ENCODE results near the gene EXOC3L4.

EXOC3L4 gene

GRCh38 chr14:103091041-103091882, 3.3 kb upstream of the EXOC3L4 start:
- DNase-seq (ENCODE audit: low read depth in 2 of 2): peak; percentile 60 to 61

GRCh38 chr14:103091883-103092222, 2.7 kb upstream of the EXOC3L4 start:
- DNase-seq (ENCODE audit: low read depth in 2 of 2): no peak

- DNase-seq (ENCODE audit: low read depth in 2 of 2): no peak
Observed at GRCh38 chr14:103093856-103094405, 594 bp upstream of the EXOC3L4 start.

DNA sequence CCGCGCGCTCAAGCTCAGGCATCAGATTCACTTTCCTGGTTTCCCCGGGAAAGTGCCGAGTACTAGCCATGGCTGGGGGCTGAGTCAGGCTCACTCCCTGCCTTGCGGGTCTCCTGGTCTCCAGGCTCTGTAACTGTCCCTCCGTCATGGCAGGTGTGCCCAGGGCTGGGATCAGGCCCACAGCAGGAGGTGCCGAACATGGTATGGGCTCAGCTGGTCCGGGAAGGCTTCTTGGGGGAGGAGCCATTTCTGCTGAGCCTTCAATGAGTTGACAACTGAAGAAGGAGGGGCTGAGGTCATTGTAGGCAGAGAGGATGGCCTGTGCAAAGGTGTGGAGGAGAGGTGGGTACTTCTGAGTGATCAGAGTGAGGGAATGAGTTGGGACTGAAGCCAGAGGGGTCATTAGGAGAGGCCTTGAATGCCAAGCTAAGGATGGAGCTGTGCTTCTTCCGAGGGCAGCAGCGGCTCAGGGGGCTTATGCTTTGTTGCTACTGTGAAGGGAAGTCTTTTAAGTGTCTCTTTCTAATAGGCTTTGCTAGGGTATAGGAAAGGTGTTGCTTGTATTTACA, 769 bp downstream of the EXOC3L4 start:
- no peak for DNase-seq (ENCODE audit: low read depth in 2 of 2)

- no peak for DNase-seq (ENCODE audit: low read depth in 2 of 2)
Observed at GRCh38 chr14:103096387-103096786, 1.9 kb downstream of the EXOC3L4 start.

DNA sequence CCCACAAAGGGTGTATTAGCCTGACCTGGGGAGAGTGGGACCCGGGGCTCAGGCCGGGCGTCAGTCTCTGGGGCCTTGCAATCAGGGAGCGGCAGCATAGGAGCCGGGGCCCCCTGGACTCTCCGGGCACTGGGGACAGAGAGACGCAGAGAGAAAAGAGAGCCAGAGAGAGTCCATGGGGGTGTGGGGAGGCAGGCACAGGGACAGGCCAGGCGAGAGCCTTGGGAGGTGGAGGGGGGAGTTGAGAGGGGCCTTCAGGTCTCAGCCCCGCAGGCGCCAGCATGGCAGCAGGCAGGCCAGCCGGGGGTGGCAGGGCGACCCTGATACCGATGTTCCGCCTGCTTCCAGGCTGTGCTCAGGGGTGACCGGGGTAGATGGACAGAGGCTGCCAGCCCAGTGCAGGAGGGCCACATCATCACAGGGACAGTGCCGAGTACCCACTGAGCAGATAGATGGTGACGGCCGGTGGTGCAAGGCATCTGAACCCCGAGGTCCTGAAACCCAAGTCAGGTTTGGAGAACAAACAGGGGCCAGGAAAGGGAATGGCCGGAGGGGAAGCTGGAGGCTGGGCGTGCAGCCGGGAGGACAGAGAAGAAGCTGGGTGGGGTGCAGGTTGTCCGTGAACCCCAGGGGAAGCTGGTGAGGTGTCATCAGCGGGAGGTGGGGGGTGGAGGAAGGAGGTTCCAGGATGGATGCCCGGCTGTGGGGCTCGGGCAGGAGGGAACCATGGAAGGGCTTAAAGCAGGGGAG, 2.9 kb downstream of the EXOC3L4 start:
- DNase-seq (ENCODE audit: low read depth in 2 of 2): no peak

GRCh38 chr14:103097994-103098957, 3.8 kb downstream of the EXOC3L4 start:
- DNase-seq (ENCODE audit: low read depth in 2 of 2): no peak

- no peak for DNase-seq (ENCODE audit: low read depth in 2 of 2)
Observed at GRCh38 chr14:103099081-103099732, 4.7 kb downstream of the EXOC3L4 start.

DNA sequence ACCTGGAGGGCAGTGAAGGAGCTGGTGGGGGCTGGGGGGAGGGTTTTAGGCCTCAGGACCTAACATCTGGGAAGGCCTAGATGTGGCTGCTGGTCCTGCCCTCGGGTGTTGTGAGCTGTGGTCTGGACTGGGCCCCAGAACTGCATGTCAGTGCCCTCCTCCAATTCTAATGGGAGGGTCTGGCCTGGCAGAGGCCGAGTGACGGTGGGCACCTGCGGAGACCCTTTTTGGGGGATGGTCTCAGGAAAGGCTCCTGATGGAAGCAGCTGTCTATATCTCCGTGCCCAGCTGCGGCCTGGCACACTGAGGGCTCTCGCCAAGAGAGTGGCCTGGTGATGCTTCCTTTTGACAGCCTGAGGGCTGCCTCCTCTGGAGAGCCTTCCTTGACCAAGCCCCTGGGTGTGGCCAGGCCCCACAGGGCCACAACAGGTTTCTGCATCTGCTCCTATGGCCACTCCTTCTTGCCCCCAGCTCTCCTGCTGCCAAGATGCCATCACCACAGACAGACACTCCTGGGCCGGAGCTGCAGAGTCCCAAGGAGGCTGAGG, 5.3 kb downstream of the EXOC3L4 start:
- no peak for DNase-seq (ENCODE audit: low read depth in 2 of 2)

DNA sequence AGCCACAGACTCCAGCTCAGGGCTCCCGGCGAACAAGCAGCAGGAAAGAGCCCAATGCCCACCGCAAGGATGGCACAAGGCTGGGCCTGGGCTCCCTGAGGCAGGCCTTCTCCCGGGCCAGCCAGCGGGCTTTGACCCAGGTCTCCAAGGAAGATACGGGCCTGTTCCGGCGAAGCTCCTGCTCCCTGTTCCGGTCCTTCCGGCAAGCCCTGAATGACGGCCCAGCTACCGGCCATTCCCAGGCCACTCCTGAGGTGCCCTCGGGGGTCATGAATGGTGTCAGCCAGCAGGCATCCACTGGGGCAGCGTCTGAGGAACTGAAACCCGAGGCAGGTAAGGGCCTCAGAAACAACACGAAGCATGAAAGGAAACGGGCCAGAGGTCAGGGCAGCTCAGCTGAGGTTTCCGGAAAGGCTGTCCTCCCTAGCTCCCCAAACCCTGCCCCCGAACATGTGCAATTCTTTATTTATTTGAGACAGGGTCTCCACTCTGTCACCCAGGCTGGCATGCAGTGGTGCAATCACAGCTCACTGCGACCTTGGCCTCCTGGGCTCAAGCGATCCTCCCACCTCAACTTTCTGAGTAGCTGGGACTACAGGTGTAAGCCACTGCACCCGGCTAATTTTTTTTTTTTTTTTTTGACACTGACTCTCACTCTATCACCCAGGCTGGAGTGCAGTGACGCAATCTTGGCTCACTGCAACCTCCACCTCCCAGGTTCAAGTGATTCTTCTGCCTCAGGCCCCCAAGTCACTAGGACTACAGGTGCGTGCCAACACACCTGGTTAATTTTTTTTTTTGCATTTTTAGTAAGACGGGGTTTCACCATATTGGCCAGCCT, 6.0 kb downstream of the EXOC3L4 start:
- DNase-seq (ENCODE audit: low read depth in 2 of 2): no peak

GRCh38 chr14:103101257-103101962, 6.9 kb downstream of the EXOC3L4 start:
- DNase-seq (ENCODE audit: low read depth in 2 of 2): no peak

DNA sequence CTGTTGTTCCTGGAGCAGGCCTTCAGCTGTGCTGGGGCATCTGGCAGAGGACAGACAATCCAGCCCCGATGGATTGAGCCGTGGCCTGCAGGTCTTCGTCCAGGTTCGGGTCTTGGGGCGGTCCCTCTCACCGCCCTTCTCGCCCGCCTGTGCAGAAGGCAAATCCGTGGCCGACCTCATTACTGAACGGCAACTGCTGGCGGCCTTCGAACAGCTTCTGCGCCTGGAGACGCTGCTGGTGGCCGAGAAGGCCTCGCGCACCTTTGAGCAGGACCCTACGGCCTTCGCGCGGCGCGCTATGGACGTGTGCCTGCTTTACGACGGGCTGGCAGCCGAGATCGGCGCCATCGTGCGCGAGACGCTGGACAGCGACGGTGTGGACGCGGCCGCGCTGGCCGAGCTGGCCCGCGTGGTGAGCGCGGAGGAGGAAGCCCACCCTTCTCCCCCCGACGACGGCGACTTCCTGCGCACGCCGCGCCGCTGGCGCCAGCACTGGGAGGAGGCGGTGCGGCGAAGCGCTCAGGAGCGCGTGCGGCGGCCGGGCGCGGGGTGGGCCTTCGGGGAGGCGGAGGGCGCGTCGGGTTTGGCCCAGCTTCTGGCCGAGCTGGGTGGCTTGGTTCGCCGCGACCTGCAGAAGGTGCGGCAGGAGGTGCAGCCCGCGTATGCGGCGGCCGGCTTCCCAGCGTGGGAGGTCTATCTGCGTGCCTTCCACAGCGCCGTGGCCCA, 7.6 kb downstream of the EXOC3L4 start:
- DNase-seq (ENCODE audit: low read depth in 2 of 2): no peak

GRCh38 chr14:103102689-103103260, 8.2 kb downstream of the EXOC3L4 start:
- DNase-seq (ENCODE audit: low read depth in 2 of 2): no peak

- DNase-seq (ENCODE audit: low read depth in 2 of 2): no peak
Observed at GRCh38 chr14:103103461-103104388, 9.2 kb downstream of the EXOC3L4 start.

GRCh38 chr14:103104389-103104653, 9.8 kb downstream of the EXOC3L4 start:
- no peak for DNase-seq (ENCODE audit: low read depth in 2 of 2)

- DNase-seq (ENCODE audit: low read depth in 2 of 2): peak; percentile 63 to 65
Observed at GRCh38 chr14:103104654-103105452, 10.3 kb downstream of the EXOC3L4 start.

All from activated CD4-positive, alpha-beta T cell treated with anti-CD3 and anti-CD28 coated beads for 24 hours (primary cell).